MCF 10A (cell line): Measurements from ENCODE around the gene CORIN. TPM values are rescaled to one million over a fixed set of nuclear protein-coding genes. Genes with fewer than 3 reads are reported as not detected.

Experiments used
- BruUV-seq: library from RNA; stranded (reverse); fragments of 400-500 nt; replicated peaks from 2 replicates; lab custom pipeline; 2021; lab: Mats Ljungman, UMichigan
- CTCF ChIA-PET: fragments of 300-600 bp; sonication (Branson Sonifier 250); formaldehyde crosslinking; extraction: SDS; loops from one replicate; lab custom pipeline; 2021; ENCODE audit warnings: antibody characterized with exemption, inconsistent platforms; lab: Yijun Ruan, JAX
- POLR2A ChIA-PET: fragments of 300-600, 350-650 bp; sonication (Branson Sonifier 250); formaldehyde crosslinking; extraction: SDS; loops from one replicate; lab custom pipeline; 2020; ENCODE audit warnings: antibody characterized with exemption, inconsistent platforms; lab: Yijun Ruan, JAX
- DNase-seq: peaks from one replicate; pipeline ENCODE4 v3.0.0-alpha.2; 2018; ENCODE audit not compliant: unreplicated experiment
- H3K27ac Mint-ChIP-seq: one replicate; pipeline ENCODE4 v1.8.0; 2022; ENCODE audit warnings: mild to moderate bottlenecking, low read depth, mixed read lengths; ENCODE audit not compliant: unreplicated experiment
- H3K27me3 Mint-ChIP-seq: one replicate; pipeline ENCODE4 v1.8.0; 2022; ENCODE audit warnings: mixed read lengths; ENCODE audit not compliant: insufficient read depth, unreplicated experiment
- H3K36me3 Mint-ChIP-seq: one replicate; pipeline ENCODE4 v1.8.0; 2022; ENCODE audit warnings: mild to moderate bottlenecking, moderate library complexity, mixed read lengths; ENCODE audit not compliant: insufficient read depth, unreplicated experiment
- H3K4me1 Mint-ChIP-seq: one replicate; pipeline ENCODE4 v1.8.0; 2022; ENCODE audit warnings: mixed read lengths; ENCODE audit not compliant: insufficient read depth, unreplicated experiment
- H3K4me3 Mint-ChIP-seq: one replicate; pipeline ENCODE4 v1.8.0; 2022; ENCODE audit warnings: mild to moderate bottlenecking, moderate library complexity, mixed read lengths; ENCODE audit not compliant: unreplicated experiment
- H3K9me3 Mint-ChIP-seq: one replicate; pipeline ENCODE4 v1.8.0; 2022; ENCODE audit warnings: mixed read lengths; ENCODE audit not compliant: unreplicated experiment
- intact Hi-C: fragments of 100-400 bp; cut with micrococcal nuclease; formaldehyde crosslinking; loops from 2 replicates; pipeline ENCODE4 v1.14.1; 2022
- total RNA-seq: library from RNA; stranded (reverse); gene quantifications from 2 replicates; pipeline ENCODE4 v1.2.3, GENCODE V29; 2022
- TF ChIP-seq, protein P1 (sequence below): fragments of 200-600 bp; IDR thresholded peaks from one replicate; pipeline ENCODE4 v1.8.0; 2022; ENCODE audit warnings: antibody characterized with exemption, mild to moderate bottlenecking; ENCODE audit not compliant: unreplicated experiment

CORIN gene
- total RNA-seq, 1 experiment from 2014 or later, result 1.0 TPM

DNA sequence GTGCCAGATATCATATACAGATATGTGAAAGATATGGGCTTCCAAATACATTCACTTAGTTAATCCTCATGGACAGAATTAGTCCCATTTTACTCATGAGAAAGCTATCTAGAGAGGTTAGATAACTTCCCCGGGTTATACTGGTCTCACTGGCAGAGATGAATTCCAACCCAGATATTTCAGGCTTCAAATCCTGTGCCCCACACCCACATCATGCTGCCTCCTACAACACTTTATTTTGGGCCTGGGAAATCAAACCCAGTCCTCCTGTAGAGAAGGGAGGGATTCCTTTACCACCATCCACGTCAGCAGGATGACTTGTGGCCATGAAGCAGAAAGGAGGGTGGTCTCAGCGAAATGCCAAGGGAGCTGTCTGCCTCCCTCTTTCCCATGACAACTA lies 239.0 kb downstream of the CORIN start:
- H3K36me3 Mint-ChIP-seq, result no peaks in the 10 kb centered on the region
- TF ChIP-seq, protein P1, sequence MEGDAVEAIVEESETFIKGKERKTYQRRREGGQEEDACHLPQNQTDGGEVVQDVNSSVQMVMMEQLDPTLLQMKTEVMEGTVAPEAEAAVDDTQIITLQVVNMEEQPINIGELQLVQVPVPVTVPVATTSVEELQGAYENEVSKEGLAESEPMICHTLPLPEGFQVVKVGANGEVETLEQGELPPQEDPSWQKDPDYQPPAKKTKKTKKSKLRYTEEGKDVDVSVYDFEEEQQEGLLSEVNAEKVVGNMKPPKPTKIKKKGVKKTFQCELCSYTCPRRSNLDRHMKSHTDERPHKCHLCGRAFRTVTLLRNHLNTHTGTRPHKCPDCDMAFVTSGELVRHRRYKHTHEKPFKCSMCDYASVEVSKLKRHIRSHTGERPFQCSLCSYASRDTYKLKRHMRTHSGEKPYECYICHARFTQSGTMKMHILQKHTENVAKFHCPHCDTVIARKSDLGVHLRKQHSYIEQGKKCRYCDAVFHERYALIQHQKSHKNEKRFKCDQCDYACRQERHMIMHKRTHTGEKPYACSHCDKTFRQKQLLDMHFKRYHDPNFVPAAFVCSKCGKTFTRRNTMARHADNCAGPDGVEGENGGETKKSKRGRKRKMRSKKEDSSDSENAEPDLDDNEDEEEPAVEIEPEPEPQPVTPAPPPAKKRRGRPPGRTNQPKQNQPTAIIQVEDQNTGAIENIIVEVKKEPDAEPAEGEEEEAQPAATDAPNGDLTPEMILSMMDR, result no peak
- POLR2A ChIA-PET, result no interaction called here
- no peaks in the 10 kb centered on the region for H3K27me3 Mint-ChIP-seq
- CTCF ChIA-PET, result interaction anchor here (0.7 kb wide), 1 partner anchor 237 kb away, joined by 4 read pairs; no protein-coding TSS in a partner anchor
- no peaks in the 10 kb centered on the region for H3K9me3 Mint-ChIP-seq
- no peak overlapping the region for H3K4me3 Mint-ChIP-seq
- intact Hi-C loops, result no loop called here
- peaks cover 11% of the 10 kb centered on the region for H3K4me1 Mint-ChIP-seq
- BruUV-seq, result no TSS peak
- no peak overlapping the region for H3K27ac Mint-ChIP-seq
- no peak for DNase-seq

DNA sequence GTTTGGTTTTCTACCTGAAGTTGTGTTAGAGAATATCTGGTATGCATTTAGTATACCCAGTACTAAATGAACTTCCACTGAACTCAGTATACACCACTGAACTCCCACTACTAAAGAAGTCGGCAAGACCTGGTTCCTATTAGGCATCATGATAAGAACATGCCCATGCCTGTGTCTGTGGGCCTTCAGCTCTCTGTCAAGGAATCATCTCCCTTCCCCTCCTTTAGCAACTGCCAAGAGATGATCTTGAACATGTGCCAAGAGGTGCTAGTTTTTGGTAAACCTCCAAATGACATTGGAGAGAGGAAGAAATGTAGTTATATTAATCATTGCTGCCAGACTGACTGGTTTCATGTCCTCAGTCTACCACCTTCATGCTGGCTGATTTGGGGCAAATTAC lies 239.5 kb downstream of the CORIN start:
- H3K27ac Mint-ChIP-seq, result peak overlapping the region; percentile 30
- TF ChIP-seq, protein P1, result no peak
- BruUV-seq, result no TSS peak
- intact Hi-C loops, result no loop called here
- peak; percentile 67 for DNase-seq
- H3K4me1 Mint-ChIP-seq, result peaks cover 11% of the 10 kb centered on the region
- no peak overlapping the region for H3K4me3 Mint-ChIP-seq
- H3K36me3 Mint-ChIP-seq, result no peaks in the 10 kb centered on the region
- no peaks in the 10 kb centered on the region for H3K27me3 Mint-ChIP-seq
- POLR2A ChIA-PET, result interaction anchor here (0.6 to 1.1 kb wide), 2 partner anchors 11 to 524 kb away, joined by 3 read pairs; no protein-coding TSS in a partner anchor
- H3K9me3 Mint-ChIP-seq, result no peaks in the 10 kb centered on the region
- CTCF ChIA-PET, result no interaction called here

DNA sequence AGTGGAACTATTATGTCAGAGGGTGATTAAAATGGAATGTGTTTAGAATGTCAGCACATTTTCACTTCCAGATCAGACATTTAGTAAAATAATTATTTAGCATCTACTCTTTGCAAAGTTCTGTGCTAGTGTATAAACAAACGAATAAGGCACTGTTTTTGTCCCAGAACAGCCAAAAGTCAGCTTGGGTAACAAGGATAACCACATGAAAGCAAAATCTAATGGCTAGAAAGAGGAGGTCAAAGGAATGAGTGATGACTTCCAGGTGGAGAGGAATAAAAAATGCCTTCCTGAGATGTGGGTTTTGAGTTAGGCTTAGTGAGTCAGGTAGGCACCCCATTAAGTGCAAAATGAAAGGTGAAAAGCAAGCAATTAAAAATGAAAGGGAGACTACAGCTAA lies 240.2 kb downstream of the CORIN start:
- Mint-ChIP-seq H3K9me3 (no peaks in the 10 kb centered on the region), H3K36me3 (peaks cover under 1% of the 10 kb centered on the region), H3K4me1 (peaks cover 11% of the 10 kb centered on the region), H3K4me3 (no peak overlapping the region), H3K27ac (no peak overlapping the region), H3K27me3 (no peaks in the 10 kb centered on the region)
- CTCF ChIA-PET, result no interaction called here
- intact Hi-C loops, result no loop called here
- TF ChIP-seq, protein P1, result no peak
- no TSS peak for BruUV-seq
- no peak for DNase-seq
- POLR2A ChIA-PET, result interaction anchor here (0.6 to 1.1 kb wide), 3 partner anchors 11 to 523 kb away, joined by 3 read pairs; no protein-coding TSS in a partner anchor

DNA sequence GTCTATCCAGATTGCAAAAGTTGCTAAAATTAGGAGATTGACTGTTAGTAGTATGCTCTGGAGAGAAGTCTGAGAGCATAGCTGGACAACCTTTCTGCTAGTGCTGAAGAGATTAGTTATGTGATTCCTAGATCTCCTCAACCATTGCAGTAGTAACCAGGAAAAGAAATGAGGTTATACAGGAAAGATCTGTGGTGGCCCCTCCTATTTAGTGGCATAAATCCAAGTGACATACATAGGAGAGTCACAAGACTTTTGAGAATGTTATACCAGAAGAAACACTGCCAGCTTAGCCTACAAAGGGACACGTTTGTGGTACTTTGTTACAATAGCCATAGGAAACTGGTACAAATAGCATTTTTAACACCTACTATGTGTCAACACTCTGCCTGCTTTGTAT lies 247.5 kb downstream of the CORIN start:
- H3K4me3 Mint-ChIP-seq, result no peak overlapping the region
- intact Hi-C loops, result no loop called here
- no peaks in the 10 kb centered on the region for H3K27me3 Mint-ChIP-seq
- no TSS peak for BruUV-seq
- POLR2A ChIA-PET, result interaction anchor here (0.6 kb wide), 1 partner anchor 1146 kb away, joined by 3 read pairs; no protein-coding TSS in a partner anchor
- peaks cover 26% of the 10 kb centered on the region for H3K36me3 Mint-ChIP-seq
- no peak for DNase-seq
- CTCF ChIA-PET, result interaction anchor here (1.1 kb wide), 1 partner anchor 22 kb away, joined by 3 read pairs; no protein-coding TSS in a partner anchor
- no peak overlapping the region for H3K27ac Mint-ChIP-seq
- no peaks in the 10 kb centered on the region for H3K4me1 Mint-ChIP-seq
- peaks cover 18% of the 10 kb centered on the region for H3K9me3 Mint-ChIP-seq
- TF ChIP-seq, protein P1, result no peak
